PC-3 (cell line): ENCODE results near the gene SCLY. TPM values are rescaled to one million over a fixed set of nuclear protein-coding genes. Genes with fewer than 3 reads are reported as not detected.

Experiments used
- ATAC-seq: fragments of 200-7000 bp; cut with Tn5 transposase; 2 replicates; pipeline ENCODE4 v1.9.1; 2020; ENCODE audit warnings: mild to moderate bottlenecking, moderate library complexity
- BruUV-seq: library from RNA; stranded (reverse); fragments of 400-500 nt; replicated peaks from 2 replicates; lab custom pipeline; 2021; lab: Mats Ljungman, UMichigan
- CTCF ChIA-PET: fragments of 300-600 bp; sonication (Branson Sonifier 250); formaldehyde crosslinking; loops from one replicate; lab custom pipeline; 2022; ENCODE audit warnings: antibody characterized with exemption; lab: Charles Lee
- POLR2A ChIA-PET: fragments of 300-600 bp; sonication (Branson Sonifier 250); formaldehyde crosslinking; loops from one replicate; lab custom pipeline; 2022; ENCODE audit warnings: antibody characterized with exemption; ENCODE audit not compliant: unreplicated experiment; lab: Charles Lee
- DNase-seq: peaks from one replicate; pipeline ENCODE4 v3.0.0-alpha.2; 2015
- H2AFZ ChIP-seq: fragments of 300-600 bp; sonication (generic); 2 replicates; pipeline ENCODE4 v1.6.0; 2016; ENCODE audit warnings: antibody characterized with exemption, low read length
- H3F3A ChIP-seq: fragments of 300-600 bp; sonication (generic); one replicate; pipeline ENCODE4 v1.6.0; 2017; ENCODE audit warnings: antibody characterized with exemption, low read length, control low read depth, mild to moderate bottlenecking; ENCODE audit not compliant: unreplicated experiment
- H3K27ac ChIP-seq: fragments of 300-600 bp; sonication (generic); 2 replicates; pipeline ENCODE4 v1.5.1; 2016; ENCODE audit warnings: mild to moderate bottlenecking, low read length
- H3K27me3 ChIP-seq: fragments of 300-600 bp; sonication (generic); 2 replicates; pipeline ENCODE4 v1.6.1; 2016; ENCODE audit warnings: low read length, mixed read lengths
- H3K36me3 ChIP-seq: fragments of 300-600 bp; sonication (generic); 2 replicates; pipeline ENCODE4 v1.6.1; 2016; ENCODE audit warnings: low read depth, mixed run types, low read length, mixed read lengths
- H3K4me1 ChIP-seq: fragments of 300-600 bp; sonication (generic); 2 replicates; pipeline ENCODE4 v1.5.1; 2016; ENCODE audit warnings: low read length; ENCODE audit not compliant: insufficient read depth
- H3K4me2 ChIP-seq: fragments of 300-600 bp; sonication (generic); 2 replicates; pipeline ENCODE4 v1.6.0; 2016; ENCODE audit warnings: low read length
- H3K4me3 ChIP-seq: fragments of 300-600 bp; sonication (generic); 2 replicates; pipeline ENCODE4 v1.5.1; 2016; ENCODE audit warnings: mild to moderate bottlenecking, low read length, mixed read lengths
- H3K79me2 ChIP-seq: fragments of 300-600 bp; sonication (generic); 2 replicates; pipeline ENCODE4 v1.6.1; 2017; ENCODE audit warnings: low read length, mixed read lengths
- H3K9ac ChIP-seq: fragments of 300-600 bp; sonication (generic); 2 replicates; pipeline ENCODE4 v1.6.0; 2016; ENCODE audit warnings: mild to moderate bottlenecking, low read length
- H3K9me2 ChIP-seq: fragments of 300-600 bp; sonication (generic); replicated peaks from 2 replicates; pipeline ENCODE4 v1.6.1; 2016; ENCODE audit warnings: mixed run types, low read length, mixed read lengths
- H3K9me3 ChIP-seq: fragments of 300-600 bp; sonication (generic); 2 replicates; pipeline ENCODE4 v1.6.1; 2016; ENCODE audit warnings: low read length, mixed read lengths
- H4K20me1 ChIP-seq: fragments of 300-600 bp; sonication (generic); 2 replicates; pipeline ENCODE4 v1.6.1; 2016; ENCODE audit warnings: low read length, mixed read lengths
- CTCF ChIP-seq: fragments of 300-600 bp; sonication (generic); conservative IDR thresholded peaks from 2 replicates; pipeline ENCODE4 v1.5.1; 2017; ENCODE audit warnings: antibody characterized with exemption, low read depth, mild to moderate bottlenecking, low read length
- EZH2 ChIP-seq: fragments of 300-600 bp; sonication (generic); IDR thresholded peaks from one replicate; pipeline ENCODE4 v1.6.1; 2017; ENCODE audit warnings: antibody characterized with exemption, mild to moderate bottlenecking, low read length; ENCODE audit not compliant: unreplicated experiment
- EZH2phosphoT487 ChIP-seq: fragments of 300-600 bp; sonication (generic); IDR thresholded peaks from 2 replicates; pipeline ENCODE4 v1.6.1; 2018; ENCODE audit warnings: mild to moderate bottlenecking, antibody characterized with exemption, low read length, borderline replicate concordance
- intact Hi-C: fragments of 100-400 bp; cut with micrococcal nuclease; formaldehyde crosslinking; loops from 2 replicates; pipeline ENCODE4 v1.9.0; 2023
- total RNA-seq: library from RNA; depleted of rRNA; stranded (reverse); fragments of >200 nt; gene quantifications from 2 replicates; pipeline ENCODE4 v1.2.3, GENCODE V29; 2014

The SCLY gene
- total RNA-seq, 1 experiment from 2014 or later: 23.1 TPM

GRCh38 chr2:238105506-238106338, 44.9 kb downstream of the SCLY start:
- TF ChIP-seq EZH2phosphoT487: no peak
- no peak for TF ChIP-seq CTCF
- TF ChIP-seq EZH2: no peak
- H3K9ac ChIP-seq: no peak overlapping the region
- intact Hi-C loops: loop anchor here (2.0 kb wide), 1 partner anchor 45 kb away; the partner anchor contains the start of gene SCLY
- ChIA-PET POLR2A (no interaction called here), CTCF (no interaction called here)
- H3F3A ChIP-seq: no peaks in the 10 kb centered on the region
- H3K79me2 ChIP-seq: no peaks in the 10 kb centered on the region
- H3K4me1 ChIP-seq: no peaks in the 10 kb centered on the region
- H4K20me1 ChIP-seq: no peaks in the 10 kb centered on the region
- no peak overlapping the region for H3K4me3 ChIP-seq
- H3K27me3 ChIP-seq: no peaks in the 10 kb centered on the region
- DNase-seq: no peak
- no TSS peak for BruUV-seq
- H3K36me3 ChIP-seq: no peaks in the 10 kb centered on the region
- H3K4me2 ChIP-seq: no peak overlapping the region
- no peak overlapping the region for H3K27ac ChIP-seq
- no peaks in the 10 kb centered on the region for H3K9me2 ChIP-seq
- no peak for ATAC-seq
- no peak overlapping the region for H2AFZ ChIP-seq
- H3K9me3 ChIP-seq: no peaks in the 10 kb centered on the region

GRCh38 chr2:238106339-238106697, 45.5 kb downstream of the SCLY start:
- no TSS peak for BruUV-seq
- intact Hi-C loops: loop anchor here (2.0 kb wide), 1 partner anchor 46 kb away; the partner anchor contains the start of gene SCLY
- POLR2A ChIA-PET: no interaction called here
- Histone ChIP-seq H3K4me2 (no peak overlapping the region), H3K9ac (no peak overlapping the region), H3F3A (no peaks in the 10 kb centered on the region), H3K79me2 (no peaks in the 10 kb centered on the region), H3K9me3 (no peaks in the 10 kb centered on the region), H3K4me3 (no peak overlapping the region), H3K27ac (no peak overlapping the region), H3K36me3 (no peaks in the 10 kb centered on the region), H3K9me2 (no peaks in the 10 kb centered on the region), H3K4me1 (no peaks in the 10 kb centered on the region), H4K20me1 (no peaks in the 10 kb centered on the region), H2AFZ (no peak overlapping the region), H3K27me3 (no peaks in the 10 kb centered on the region)
- CTCF ChIA-PET: no interaction called here
- TF ChIP-seq EZH2: no peak
- no peak for TF ChIP-seq EZH2phosphoT487
- TF ChIP-seq CTCF: no peak; the same call in 1 of the 2 replicates
- no peak for DNase-seq
- peak; percentile 8; the same call in 1 of the 2 replicates for ATAC-seq
